K562 (cell line): ENCODE results near the gene R3HDM1.

Source experiments
- DPF2 ChIP-seq: fragments of 450-650 bp; IDR thresholded peaks from 2 replicates; pipeline ENCODE4 v1.6.1; 2016
- EZH2 ChIP-seq: IDR thresholded peaks from 2 replicates; pipeline ENCODE4 v1.6.1; 2012; ENCODE audit warnings: low read depth, mild to moderate bottlenecking, inconsistent platforms, low read length, borderline replicate concordance
- FOXM1 ChIP-seq, 2 experiments: fragments of 450-650 bp in 1 of 2; sonication (generic) in 1 of 2; formaldehyde crosslinking in 1 of 2; IDR thresholded peaks; 2 replicates each; pipeline versions ENCODE4 v1.6.1 to v1.9.0; 2017 to 2022; ENCODE audit warnings: low read depth in 2 of 2, mild to moderate bottlenecking in 2 of 2, missing genetic modification reagents in 1 of 2, moderate library complexity in 1 of 2
- GABPB1 ChIP-seq: sonication (generic); formaldehyde crosslinking; IDR thresholded peaks from 2 replicates; pipeline ENCODE4 v1.8.0; 2022; ENCODE audit warnings: mild to moderate bottlenecking, missing genetic modification reagents
- MECOM ChIP-seq: fragments of 250-450 bp; sonication (Bioruptor Pico); IDR thresholded peaks from 2 replicates; pipeline ENCODE4 v1.8.0; 2022; ENCODE audit warnings: inconsistent platforms
- PRPF4 ChIP-seq: fragments of 200-400 bp; formaldehyde crosslinking; IDR thresholded peaks from one replicate; pipeline ENCODE4 v1.6.1; 2017; ENCODE audit warnings: low read length, low read depth, mild to moderate bottlenecking; ENCODE audit not compliant: insufficient read depth, poor library complexity, severe bottlenecking
- RFX5 ChIP-seq: IDR thresholded peaks from 2 replicates; pipeline ENCODE4 v1.6.1; 2011; ENCODE audit warnings: low read depth, mild to moderate bottlenecking, improper control_type of control experiment, low read length
- SIX5 ChIP-seq, 2 experiments: IDR thresholded peaks; 2 replicates each; pipeline ENCODE4 v1.6.1; 2011; ENCODE audit warnings: low read length in 2 of 2, borderline replicate concordance in 1 of 2, low read depth in 1 of 2, mild to moderate bottlenecking in 1 of 2, moderate library complexity in 1 of 2; ENCODE audit not compliant: insufficient read depth in 1 of 2
- ZBTB33 ChIP-seq: sonication (generic); formaldehyde crosslinking; IDR thresholded peaks from 2 replicates; pipeline ENCODE4 v1.8.1; 2023; ENCODE audit warnings: mild to moderate bottlenecking, missing genetic modification reagents
- ZNF134 ChIP-seq: fragments of 250-450 bp; sonication (Bioruptor Pico); conservative IDR thresholded peaks from 2 replicates; pipeline ENCODE4 v1.4.0; 2020
- TF ChIP-seq, protein P1 (sequence below): sonication (generic); formaldehyde crosslinking; IDR thresholded peaks from 2 replicates; pipeline ENCODE4 v1.9.0; 2022; ENCODE audit warnings: mild to moderate bottlenecking, missing genetic modification reagents

DNA sequence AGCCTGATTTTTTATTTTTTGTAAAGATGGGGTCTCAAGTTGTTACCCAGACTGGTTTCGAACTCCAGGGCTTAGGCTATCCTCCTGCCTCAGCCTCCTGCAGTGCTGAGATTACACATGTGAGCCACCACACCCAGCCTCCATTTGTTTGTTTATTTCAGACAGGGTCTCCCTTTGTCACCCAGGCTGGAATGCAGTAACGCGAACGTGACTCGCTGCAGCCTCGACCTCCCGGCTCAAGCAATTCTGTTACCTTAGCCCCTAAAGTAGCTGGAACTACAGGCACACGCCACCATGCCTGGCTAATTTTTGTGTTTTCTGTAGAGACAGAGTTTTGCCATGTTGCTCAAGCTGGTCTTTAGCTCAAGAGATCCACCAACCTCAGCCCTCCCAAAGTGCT lies 237.6 kb downstream of the R3HDM1 start:
- TF ChIP-seq PRPF4 (no peak), EZH2 (no peak), MECOM (CRISPR knock-in tag) (no peak), SIX5 (IDR thresholded peaks at IDR 0.05; ENCODE audit: borderline replicate concordance in 1 of 2, insufficient read depth in 1 of 2, low read depth in 1 of 2, low read length in 2 of 2) (no peak), GABPB1 (no peak), RFX5 (no peak), DPF2 (no peak), ZBTB33 (CRISPR knock-in tag) (no peak), FOXM1 (IDR thresholded peaks at IDR 0.05; ENCODE audit: low read depth) (no peak), FOXM1 (CRISPR knock-in tag; IDR thresholded peaks at IDR 0.05; ENCODE audit: low read depth) (no peak), ZNF134 (CRISPR knock-in tag) (no peak)
- TF ChIP-seq, protein P1, sequence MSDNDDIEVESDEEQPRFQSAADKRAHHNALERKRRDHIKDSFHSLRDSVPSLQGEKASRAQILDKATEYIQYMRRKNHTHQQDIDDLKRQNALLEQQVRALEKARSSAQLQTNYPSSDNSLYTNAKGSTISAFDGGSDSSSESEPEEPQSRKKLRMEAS (CRISPR knock-in tag): no peak
